ENCODE data around the gene SIL1. TPM values are rescaled to one million over a fixed set of nuclear protein-coding genes. Genes with fewer than 3 reads are reported as not detected.

SIL1 gene
- total and polyA plus RNA-seq, 2 of the 13 experiments (the other 11 are each of a cell fraction or from before 2014, with no cell fraction given): 26.0 to 30.0 TPM

DNA sequence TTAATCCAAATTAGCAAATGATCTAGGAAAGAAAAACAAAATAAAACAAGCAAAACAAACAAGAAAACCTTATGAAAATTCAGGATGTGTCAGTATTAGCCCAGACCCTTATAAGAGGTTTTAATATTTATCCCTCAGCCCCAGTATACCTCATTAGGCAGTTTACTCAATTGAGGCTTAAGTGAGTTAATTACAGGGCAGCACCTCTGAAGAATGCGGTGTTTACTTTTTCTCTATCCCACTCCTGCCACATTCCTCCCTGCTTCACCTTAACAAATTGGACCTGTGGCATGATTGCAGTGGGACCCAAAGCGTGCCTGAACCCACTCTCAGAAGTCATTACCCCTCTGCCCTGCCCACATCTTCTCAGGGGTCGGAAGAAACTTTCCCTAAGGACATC, 67.1 kb downstream of the SIL1 start:
- FAIRE-seq (no peak), DNase-seq (ENCODE audit: low spot score) (no peak), ATAC-seq (no peak)
- Histone ChIP-seq H3K27ac (ENCODE audit: extremely low read length, insufficient read depth, low read length) (no peak overlapping the region), H3K9me3 (ENCODE audit: low read length) (no peaks in the 10 kb centered on the region), H2AFZ (ENCODE audit: low read length) (no peak overlapping the region), H3K4me3 (replicated peaks in 1 of 3; ENCODE audit: insufficient read depth in 1 of 3, low read depth in 2 of 3, low read length in 3 of 3) (no peak overlapping the region), H3K79me2 (ENCODE audit: insufficient read depth, low read length) (no peaks in the 10 kb centered on the region), H3K36me3 (replicated peaks in 1 of 2; ENCODE audit: control insufficient read depth in 1 of 2, insufficient read depth in 2 of 2, low read length in 2 of 2) (0 out of 5 replicates have a peak, but pooled peaks cover 2 to 4% of the 10 kb centered on the region in 2 experiments), H3K9ac (ENCODE audit: insufficient read depth, low read depth, low read length) (no peak overlapping the region), H3K27me3 (ENCODE audit: control insufficient read depth in 1 of 2, insufficient read depth in 2 of 2, low read length in 2 of 2) (no peaks in the 10 kb centered on the region), H3K4me2 (ENCODE audit: low read depth, low read length) (no peak overlapping the region), H3K4me1 (ENCODE audit: insufficient read depth, low read length) (no peaks in the 10 kb centered on the region), H4K20me1 (ENCODE audit: insufficient read depth, low read length) (no peaks in the 10 kb centered on the region)
- TF ChIP-seq FLYWCH1 (CRISPR knock-in tag; IDR thresholded peaks at IDR 0.05) (no peak), SIX4 (CRISPR knock-in tag; IDR thresholded peaks at IDR 0.05) (no peak), POLR2AphosphoS2 (IDR thresholded peaks at IDR 0.05; ENCODE audit: low read depth, low read length) (no peak), KDM6A (CRISPR knock-in tag; IDR thresholded peaks at IDR 0.05; ENCODE audit: low read depth) (no peak), ZNF205 (CRISPR knock-in tag; IDR thresholded peaks at IDR 0.05) (no peak), GATAD2A (CRISPR knock-in tag; IDR thresholded peaks at IDR 0.05) (no peak), FOXM1 (CRISPR knock-in tag; IDR thresholded peaks at IDR 0.05) (no peak), MED1 (CRISPR knock-in tag; IDR thresholded peaks at IDR 0.05) (no peak)
- TF ChIP-seq, protein P1, sequence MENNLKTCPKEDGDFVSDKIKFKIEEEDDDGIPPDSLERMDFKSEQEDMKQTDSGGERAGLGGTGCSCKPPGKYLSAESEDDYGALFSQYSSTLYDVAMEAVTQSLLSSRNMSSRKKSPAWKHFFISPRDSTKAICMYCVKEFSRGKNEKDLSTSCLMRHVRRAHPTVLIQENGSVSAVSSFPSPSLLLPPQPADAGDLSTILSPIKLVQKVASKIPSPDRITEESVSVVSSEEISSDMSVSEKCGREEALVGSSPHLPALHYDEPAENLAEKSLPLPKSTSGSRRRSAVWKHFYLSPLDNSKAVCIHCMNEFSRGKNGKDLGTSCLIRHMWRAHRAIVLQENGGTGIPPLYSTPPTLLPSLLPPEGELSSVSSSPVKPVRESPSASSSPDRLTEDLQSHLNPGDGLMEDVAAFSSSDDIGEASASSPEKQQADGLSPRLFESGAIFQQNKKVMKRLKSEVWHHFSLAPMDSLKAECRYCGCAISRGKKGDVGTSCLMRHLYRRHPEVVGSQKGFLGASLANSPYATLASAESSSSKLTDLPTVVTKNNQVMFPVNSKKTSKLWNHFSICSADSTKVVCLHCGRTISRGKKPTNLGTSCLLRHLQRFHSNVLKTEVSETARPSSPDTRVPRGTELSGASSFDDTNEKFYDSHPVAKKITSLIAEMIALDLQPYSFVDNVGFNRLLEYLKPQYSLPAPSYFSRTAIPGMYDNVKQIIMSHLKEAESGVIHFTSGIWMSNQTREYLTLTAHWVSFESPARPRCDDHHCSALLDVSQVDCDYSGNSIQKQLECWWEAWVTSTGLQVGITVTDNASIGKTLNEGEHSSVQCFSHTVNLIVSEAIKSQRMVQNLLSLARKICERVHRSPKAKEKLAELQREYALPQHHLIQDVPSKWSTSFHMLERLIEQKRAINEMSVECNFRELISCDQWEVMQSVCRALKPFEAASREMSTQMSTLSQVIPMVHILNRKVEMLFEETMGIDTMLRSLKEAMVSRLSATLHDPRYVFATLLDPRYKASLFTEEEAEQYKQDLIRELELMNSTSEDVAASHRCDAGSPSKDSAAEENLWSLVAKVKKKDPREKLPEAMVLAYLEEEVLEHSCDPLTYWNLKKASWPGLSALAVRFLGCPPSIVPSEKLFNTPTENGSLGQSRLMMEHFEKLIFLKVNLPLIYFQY (CRISPR knock-in tag; IDR thresholded peaks at IDR 0.05; ENCODE audit: borderline replicate concordance): no peak
- intact Hi-C loops (cut with micrococcal nuclease; ENCODE audit: unreplicated experiment) (no loop called here), in situ Hi-C loops (cut with HindIII; ENCODE audit: extremely low pct_ligation_motif_present, low pct_unique_long_range_greater_than_20kb) (no loop called here)
- POLR2A ChIA-PET: no interaction called here
- CTCF ChIA-PET (ENCODE audit: low intra/inter-chr PET ratio, low total read pairs): no interaction called here
- BruUV-seq (replicated peaks): no TSS peak
- WGBS (ENCODE audit: low lambda C conversion rate): 94% methylated on average over 3 of the region's 3 CpGs
